ENCODE results near the gene FYB1. TPM values are rescaled to one million over a fixed set of nuclear protein-coding genes. Genes with fewer than 3 reads are reported as not detected.

The FYB1 gene
- total RNA-seq, 1 experiment from 2014 or later: 10.5 TPM

- no peaks in the 10 kb centered on the region for H3K27me3 ChIP-seq (ENCODE audit: insufficient read depth, low read depth)
- no peak overlapping the region for H3K4me3 ChIP-seq
- no peaks in the 10 kb centered on the region for H4K20me1 ChIP-seq (ENCODE audit: insufficient read depth)
- no peak for DNase-seq
- H3K9me2 ChIP-seq (ENCODE audit: insufficient read depth): 0 out of 2 replicates have a peak, but pooled peaks cover 5% of the 10 kb centered on the region
- no peaks in the 10 kb centered on the region for H3K79me2 ChIP-seq (ENCODE audit: low read depth)
- ChIA-PET CTCF (no interaction called here), POLR2A (ENCODE audit: unreplicated experiment) (no interaction called here)
- peaks cover 10% of the 10 kb centered on the region; the same call in 1 of the 2 replicates for H3K4me1 ChIP-seq (replicated peaks; ENCODE audit: insufficient read depth)
- intact Hi-C loops (cut with micrococcal nuclease; ENCODE audit: unreplicated experiment): no loop called here
- no TSS peak for BruUV-seq (replicated peaks)
- no peaks in the 10 kb centered on the region for H3K36me3 ChIP-seq (ENCODE audit: low read depth)
- H3F3A ChIP-seq (ENCODE audit: insufficient read depth, low read depth): no peaks in the 10 kb centered on the region; the same call in 1 of the 2 replicates
- TF ChIP-seq CTCF (conservative IDR thresholded peaks at IDR 0.05) (no peak), EZH2 (IDR thresholded peaks at IDR 0.05; ENCODE audit: low read depth) (no peak)
- no peak overlapping the region for H3K27ac ChIP-seq
- 0 out of 2 replicates have a peak, but pooled peaks cover 3% of the 10 kb centered on the region for H3K9me3 ChIP-seq (ENCODE audit: insufficient read depth, low read depth)
- no peak overlapping the region for H3K4me2 ChIP-seq
- no peak overlapping the region for H2AFZ ChIP-seq
Measured at GRCh38 chr5:39161578-39161977, 57.8 kb downstream of the FYB1 start.

GRCh38 chr5:39160576-39161213, 58.7 kb downstream of the FYB1 start:
- H3K27ac ChIP-seq: no peak overlapping the region
- no peaks in the 10 kb centered on the region for H3K36me3 ChIP-seq (ENCODE audit: low read depth)
- no peak for DNase-seq
- no TSS peak for BruUV-seq (replicated peaks)
- no peaks in the 10 kb centered on the region for H3K79me2 ChIP-seq (ENCODE audit: low read depth)
- H3K9me3 ChIP-seq (ENCODE audit: insufficient read depth, low read depth): 0 out of 2 replicates have a peak, but pooled peaks cover 3% of the 10 kb centered on the region
- CTCF ChIA-PET: no interaction called here
- TF ChIP-seq EZH2 (IDR thresholded peaks at IDR 0.05; ENCODE audit: low read depth) (no peak), CTCF (conservative IDR thresholded peaks at IDR 0.05) (no peak)
- intact Hi-C loops (cut with micrococcal nuclease; ENCODE audit: unreplicated experiment): no loop called here
- H3K4me1 ChIP-seq (replicated peaks; ENCODE audit: insufficient read depth): peaks cover 10% of the 10 kb centered on the region; the same call in 1 of the 2 replicates
- 0 out of 2 replicates have a peak, but pooled peaks cover 5% of the 10 kb centered on the region for H3K9me2 ChIP-seq (ENCODE audit: insufficient read depth)
- no peak overlapping the region for H3K4me3 ChIP-seq
- POLR2A ChIA-PET (ENCODE audit: unreplicated experiment): no interaction called here
- no peak overlapping the region for H3K4me2 ChIP-seq
- H2AFZ ChIP-seq: no peak overlapping the region
- H3K27me3 ChIP-seq (ENCODE audit: insufficient read depth, low read depth): no peaks in the 10 kb centered on the region
- no peaks in the 10 kb centered on the region; the same call in 1 of the 2 replicates for H3F3A ChIP-seq (ENCODE audit: insufficient read depth, low read depth)
- no peaks in the 10 kb centered on the region for H4K20me1 ChIP-seq (ENCODE audit: insufficient read depth)

GRCh38 chr5:39159811-39160490, 59.4 kb downstream of the FYB1 start:
- H2AFZ ChIP-seq: no peak overlapping the region
- no peaks in the 10 kb centered on the region for H3K79me2 ChIP-seq (ENCODE audit: low read depth)
- H3K4me2 ChIP-seq: no peak overlapping the region
- H3K9me2 ChIP-seq (ENCODE audit: insufficient read depth): 0 out of 2 replicates have a peak, but pooled peaks cover 5% of the 10 kb centered on the region
- H3K9me3 ChIP-seq (ENCODE audit: insufficient read depth, low read depth): 0 out of 2 replicates have a peak, but pooled peaks cover 3% of the 10 kb centered on the region
- intact Hi-C loops (cut with micrococcal nuclease; ENCODE audit: unreplicated experiment): no loop called here
- no peaks in the 10 kb centered on the region for H3K27me3 ChIP-seq (ENCODE audit: insufficient read depth, low read depth)
- peaks cover 10% of the 10 kb centered on the region; the same call in 1 of the 2 replicates for H3K4me1 ChIP-seq (replicated peaks; ENCODE audit: insufficient read depth)
- no peaks in the 10 kb centered on the region for H4K20me1 ChIP-seq (ENCODE audit: insufficient read depth)
- TF ChIP-seq CTCF (conservative IDR thresholded peaks at IDR 0.05) (no peak), EZH2 (IDR thresholded peaks at IDR 0.05; ENCODE audit: low read depth) (no peak)
- ChIA-PET CTCF (no interaction called here), POLR2A (ENCODE audit: unreplicated experiment) (no interaction called here)
- no peak overlapping the region for H3K27ac ChIP-seq
- DNase-seq: peak in 1 of 2 experiments; percentile 33
- BruUV-seq (replicated peaks): no TSS peak
- H3K4me3 ChIP-seq: no peak overlapping the region
- H3F3A ChIP-seq (ENCODE audit: insufficient read depth, low read depth): no peaks in the 10 kb centered on the region; the same call in 1 of the 2 replicates
- H3K36me3 ChIP-seq (ENCODE audit: low read depth): no peaks in the 10 kb centered on the region
